GM12865 (cell line): ENCODE measurements around the gene PKM.

Experiments used
- DNase-seq: peaks from one replicate; pipeline ENCODE4 v3.0.0; 2010; ENCODE audit warnings: low read depth
- H3K4me3 ChIP-seq: 2 replicates; pipeline ENCODE4 v1.5.1; 2011; ENCODE audit warnings: mild to moderate bottlenecking, low read depth, low read length, control low read depth
- CTCF ChIP-seq: IDR thresholded peaks from 2 replicates; pipeline ENCODE4 v1.5.1; 2011; ENCODE audit warnings: low read length, control low read depth, low read depth, inconsistent platforms; ENCODE audit not compliant: insufficient read depth; ENCODE audit errors: missing control alignments

Gene PKM

DNA sequence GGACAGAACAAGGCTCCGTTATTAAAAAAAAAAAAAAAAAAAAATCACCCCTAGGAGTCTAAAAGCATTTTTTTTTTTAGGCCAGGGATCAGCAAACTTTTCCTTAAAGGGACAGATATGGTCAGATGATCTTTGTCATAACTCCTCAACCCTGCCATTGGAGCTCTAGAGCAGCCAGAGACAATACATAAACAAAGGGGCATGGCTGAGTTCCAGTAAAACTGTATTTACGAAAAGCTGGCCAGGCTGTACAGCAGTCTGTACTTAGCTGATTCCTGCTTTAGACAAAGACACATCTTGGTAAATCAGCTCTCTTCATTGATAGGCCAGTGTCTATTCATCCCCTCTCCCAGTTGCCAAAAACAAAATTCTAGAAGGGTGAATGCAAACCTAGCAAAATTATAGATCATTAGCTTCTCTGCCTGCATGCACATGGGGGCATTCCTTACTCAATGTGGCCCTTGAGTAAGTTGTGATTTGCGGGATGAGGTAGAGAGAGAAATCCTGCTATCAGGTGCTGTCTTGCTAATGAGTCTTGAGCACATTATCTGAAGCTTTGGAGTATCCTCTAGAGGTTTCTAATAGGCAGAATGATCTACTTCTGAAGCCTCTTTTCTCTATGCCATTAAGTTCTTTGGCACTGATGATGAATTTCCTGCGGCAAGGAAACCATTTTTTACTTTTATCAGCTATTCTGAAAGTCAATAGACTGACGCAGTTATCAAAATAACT, 77.6 kb downstream of the PKM start:
- DNase-seq = no peak
- H3K4me3 ChIP-seq = no peak overlapping the region
- no peak for TF ChIP-seq CTCF
